Measurements from ENCODE around the gene GSTA5.
A peak's percentile ranks its signal among the peaks of the same experiment; 100 is the strongest.
"Not testable (repeated sequence)": the region's sequence is repeated elsewhere in the genome, so short reads cannot be mapped to it uniquely, and the experiment has no call there.

Gene GSTA5

DNA sequence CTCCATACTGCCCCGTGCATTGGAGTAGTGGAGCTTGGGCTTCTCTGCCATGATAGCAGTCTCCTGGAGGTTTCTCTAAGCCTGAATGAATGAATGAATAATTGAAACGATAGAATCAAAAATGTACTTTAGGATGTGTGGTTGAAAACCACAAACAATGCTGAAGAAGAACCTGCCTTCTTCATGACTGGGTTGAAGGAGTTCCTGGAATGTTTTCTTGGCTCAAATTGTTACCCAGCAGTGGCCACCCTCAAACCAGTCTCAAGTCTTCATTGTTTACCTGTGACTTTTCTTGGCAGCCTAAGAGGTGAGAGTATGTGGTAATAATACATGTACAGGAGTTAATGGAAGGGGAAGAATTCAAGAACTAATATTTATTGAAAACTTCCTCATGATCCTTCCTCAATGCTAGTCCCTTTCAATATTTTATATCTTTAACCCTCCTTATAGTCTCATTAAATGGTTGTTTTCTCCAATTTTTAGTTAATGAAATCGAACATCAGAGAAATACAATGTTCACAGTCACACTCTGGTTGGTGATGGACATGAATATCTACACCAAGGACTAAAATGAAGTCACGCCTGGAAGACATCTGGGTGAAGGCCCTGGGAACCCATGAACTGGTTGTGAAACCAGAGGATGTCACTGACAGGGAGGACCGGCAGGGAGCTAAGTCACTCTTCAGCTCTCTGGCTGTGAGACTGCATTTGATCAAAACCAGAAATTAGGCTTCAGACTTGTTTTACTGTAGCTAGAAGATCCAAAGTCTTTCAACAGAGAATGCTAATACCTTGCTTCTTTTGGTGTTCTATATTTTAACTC, at the start of gene GSTA5:
Gene GSTA5 (minus strand): TSS at position 51 of the 823 bp plus-strand sequence.
- no peak for DNase-seq (ENCODE audit: low spot score)

- DNase-seq (ENCODE audit: low spot score): no peak
These were observed 49.4 kb upstream of the GSTA5 start for GRCh38 chr6:52890018-52890417.

DNA sequence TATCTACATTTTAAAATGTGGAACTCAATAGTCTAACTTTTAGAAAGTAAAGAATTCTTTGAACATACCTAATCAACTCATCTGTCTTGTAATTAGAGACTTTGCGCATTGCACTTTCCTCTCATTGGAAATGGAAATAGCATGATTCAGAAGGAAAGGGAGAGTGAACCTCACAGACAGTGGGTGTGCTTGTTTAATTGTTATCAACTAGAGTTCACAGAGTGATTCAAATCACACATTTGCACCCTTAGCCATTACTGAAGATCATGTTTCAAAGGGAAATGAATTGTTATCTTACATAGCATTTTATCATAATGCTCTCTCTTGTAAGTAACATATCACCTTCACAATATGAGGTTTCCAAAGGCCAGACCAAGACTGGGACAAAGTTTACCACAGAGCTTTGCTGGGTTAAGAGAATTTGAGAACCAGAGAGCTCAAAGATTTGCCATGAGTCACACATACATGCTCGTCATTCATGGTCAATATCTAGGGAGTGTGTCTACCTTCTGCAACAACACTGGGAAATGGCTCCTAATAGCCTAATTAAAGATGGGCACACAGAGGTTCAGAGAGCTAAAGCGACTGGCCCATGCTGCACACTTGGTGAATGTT, 47.4 kb upstream of the GSTA5 start:
- DNase-seq (ENCODE audit: low spot score): no peak

- peak; percentile 77 for DNase-seq (ENCODE audit: low spot score)
These were observed 41.6 kb upstream of the GSTA5 start for GRCh38 chr6:52881996-52882841.

- DNase-seq (ENCODE audit: low spot score): no peak
These were observed 41.0 kb upstream of the GSTA5 start for GRCh38 chr6:52881662-52881995.

GRCh38 chr6:52877786-52878185, 37.2 kb upstream of the GSTA5 start:
- DNase-seq (ENCODE audit: low spot score): no peak

- DNase-seq (ENCODE audit: low spot score): no peak
These were observed 36.6 kb upstream of the GSTA5 start for GRCh38 chr6:52877168-52877567.

- DNase-seq (ENCODE audit: low spot score): no peak
These were observed 35.6 kb upstream of the GSTA5 start for GRCh38 chr6:52876056-52876787.

DNA sequence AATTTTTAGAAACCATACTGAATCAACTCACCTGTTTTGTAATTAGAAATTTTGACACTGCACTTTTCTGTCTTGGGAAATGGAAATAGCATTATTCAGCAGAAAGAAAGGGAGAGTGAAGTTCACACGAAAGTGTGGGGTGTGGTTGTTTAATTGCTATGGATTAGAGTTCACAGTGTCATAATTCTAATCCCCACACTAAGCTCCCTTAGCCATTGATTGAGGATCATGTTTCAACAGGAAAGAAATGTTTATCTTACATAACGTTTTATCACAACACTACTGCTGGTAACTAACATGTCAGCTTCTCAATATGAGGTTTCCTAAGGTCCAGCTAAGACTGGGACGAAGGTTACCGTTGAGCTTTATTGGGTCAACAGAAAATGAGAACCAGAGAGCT, 31.4 kb upstream of the GSTA5 start:
- DNase-seq (ENCODE audit: low spot score): no peak

GRCh38 chr6:52871621-52872020, 31.0 kb upstream of the GSTA5 start:
- DNase-seq (ENCODE audit: low spot score): no peak

GRCh38 chr6:52870335-52871091, 29.9 kb upstream of the GSTA5 start:
- not testable (repeated sequence) for DNase-seq (ENCODE audit: low spot score)

DNA sequence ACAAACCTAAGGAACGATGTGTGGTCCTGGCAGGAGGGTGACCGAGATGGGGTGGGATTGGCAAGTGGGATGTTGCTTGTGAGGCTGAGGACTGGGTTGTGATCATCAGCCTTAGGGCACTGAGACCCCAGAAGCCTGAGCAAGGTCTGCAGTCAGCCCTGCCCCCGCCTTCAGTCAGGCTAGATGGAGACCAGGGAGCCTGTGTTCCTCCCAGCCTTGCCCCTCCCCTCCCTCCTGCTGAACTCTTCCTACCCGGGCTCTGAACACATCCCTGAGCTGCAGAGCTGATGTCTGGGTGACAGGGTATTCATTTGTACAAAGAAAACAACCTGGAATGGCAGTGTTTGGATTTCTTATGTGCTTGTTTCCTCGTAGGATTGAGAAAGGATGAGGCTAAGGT, 28.3 kb upstream of the GSTA5 start:
- not testable (repeated sequence) for DNase-seq (ENCODE audit: low spot score)

- no peak for DNase-seq (ENCODE audit: low spot score)
These were observed 27.6 kb upstream of the GSTA5 start for GRCh38 chr6:52868240-52868639.

GRCh38 chr6:52861151-52861550, 20.5 kb upstream of the GSTA5 start:
- DNase-seq (ENCODE audit: low spot score): not testable (repeated sequence)

DNA sequence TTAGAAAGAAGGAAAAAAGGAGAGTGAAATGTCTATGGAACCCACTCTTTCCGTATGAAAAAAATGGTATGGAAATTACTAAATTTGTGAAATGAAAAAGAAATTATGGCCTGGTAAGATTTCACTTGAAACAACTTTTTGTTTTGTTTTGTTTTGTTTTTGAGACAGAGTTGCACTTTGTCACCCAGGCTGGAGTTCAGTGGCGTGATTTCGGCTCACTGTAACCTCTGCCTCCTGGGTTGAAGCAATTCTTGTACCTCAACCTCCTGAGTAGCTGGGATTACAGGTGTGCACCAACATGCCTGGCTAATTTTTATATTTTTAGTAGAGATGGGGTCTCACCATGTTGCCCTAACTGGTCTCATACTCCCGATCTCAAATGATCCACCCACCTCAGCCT, 17.8 kb upstream of the GSTA5 start:
- DNase-seq (ENCODE audit: low spot score): no peak

GRCh38 chr6:52856137-52856536, 15.5 kb upstream of the GSTA5 start:
- not testable (repeated sequence) for DNase-seq (ENCODE audit: low spot score)

GRCh38 chr6:52849137-52849536, 8.5 kb upstream of the GSTA5 start:
- no peak for DNase-seq (ENCODE audit: low spot score)

DNA sequence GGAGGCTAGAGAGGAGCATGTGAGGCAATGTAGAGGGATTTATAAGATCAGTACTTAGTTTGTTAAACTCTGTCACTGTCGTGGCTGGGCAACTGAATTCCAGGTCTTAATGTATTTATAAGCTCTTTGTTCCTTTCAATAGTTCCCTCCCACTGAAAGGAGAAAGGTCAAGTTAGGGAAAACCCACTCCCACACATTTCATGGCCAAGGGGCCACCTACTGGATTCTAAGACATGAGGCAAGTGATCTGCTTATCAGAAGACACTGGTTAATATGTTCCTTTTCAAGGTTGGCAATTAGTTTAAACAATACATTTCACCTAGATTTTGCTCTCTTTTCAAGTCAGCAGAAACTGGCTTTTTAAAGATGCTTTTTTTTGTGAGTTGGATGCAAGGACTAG, 5.4 kb upstream of the GSTA5 start:
- no peak for DNase-seq (ENCODE audit: low spot score)

DNA sequence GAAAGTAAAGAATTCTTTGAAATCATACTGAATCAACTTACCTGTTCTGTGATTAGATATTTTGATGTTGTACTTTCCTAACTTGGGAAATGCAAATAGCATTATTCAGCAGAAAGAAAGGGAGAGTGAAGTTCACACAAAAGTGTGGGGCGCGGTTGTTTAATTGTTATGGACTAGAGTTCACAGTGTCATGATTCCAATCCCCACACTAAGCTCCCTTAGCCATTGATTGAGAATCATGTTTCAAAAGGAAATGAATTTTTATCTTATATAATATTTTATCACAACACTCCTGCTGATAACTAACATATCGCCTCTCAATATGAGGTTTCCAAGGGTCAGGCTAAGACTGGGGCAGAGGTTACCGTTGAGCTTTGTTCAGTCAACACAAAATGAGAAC, 3.0 kb upstream of the GSTA5 start:
- no peak for DNase-seq (ENCODE audit: low spot score)

- DNase-seq (ENCODE audit: low spot score): peak; percentile 51
These were observed 1.2 kb downstream of the GSTA5 start for GRCh38 chr6:52839124-52840055.
